Thoracic aorta (tissue), 2 donors: ENCODE data around the gene RBMY1D. TPM values are rescaled to one million over a fixed set of nuclear protein-coding genes. Genes with fewer than 3 reads are reported as not detected.

Source experiments
- ATAC-seq: fragments of 150-250 bp; one replicate; pipeline ENCODE4 v1.8.0; 2017; ENCODE audit warnings: low read depth; ENCODE audit not compliant: insufficient number of reproducible peaks, low FRiP score
- DNase-seq: peaks from one replicate; pipeline ENCODE4 v3.0.0-alpha.2; 2020; ENCODE audit warnings: low spot score
- H3K27ac ChIP-seq, 2 donors: fragments of 200-600 bp; sonication (generic); 1 replicate in 1 of 2; 2 replicates in 1 of 2; pipeline ENCODE4 v1.5.1; 2016; ENCODE audit warnings: mild to moderate bottlenecking in 2 of 2, moderate library complexity in 2 of 2
- H3K27me3 ChIP-seq: fragments of 200-600 bp; sonication (generic); replicated peaks from 2 replicates; pipeline ENCODE4 v1.6.0; 2016; ENCODE audit warnings: mild to moderate bottlenecking; ENCODE audit not compliant: insufficient read depth
- H3K36me3 ChIP-seq: fragments of 200-600 bp; sonication (generic); one replicate; pipeline ENCODE4 v1.5.1; 2016
- H3K4me1 ChIP-seq, 2 donors: fragments of 200-600 bp; sonication (generic); 1 replicate in 1 of 2; 2 replicates in 1 of 2; pipeline versions ENCODE4 v1.5.1 to v1.6.0; 2016; ENCODE audit warnings: low read depth in 2 of 2, mild to moderate bottlenecking in 1 of 2; ENCODE audit not compliant: control insufficient read depth in 1 of 2
- H3K4me3 ChIP-seq: fragments of 200-600 bp; sonication (generic); 2 replicates; pipeline ENCODE4 v1.5.1; 2016; ENCODE audit warnings: mild to moderate bottlenecking
- H3K9me3 ChIP-seq: fragments of 200-600 bp; sonication (generic); 2 replicates; pipeline ENCODE4 v1.5.1; 2016
- total RNA-seq, 2 donors: library from RNA; depleted of rRNA; stranded (reverse); fragments of >200 nt; gene quantifications; one replicate each; pipeline versions ENCODE4 v1.1.0 to v1.2.3, GENCODE V29; 2016
- TF ChIP-seq, protein P1 (sequence below): fragments of 200-600 bp; sonication (generic); IDR thresholded peaks from one replicate; pipeline ENCODE4 v1.5.1; 2019; ENCODE audit warnings: antibody characterized with exemption

RBMY1D gene
- total RNA-seq, 2 donors from 2014 or later, result not detected

- H3K4me1 ChIP-seq, result no peaks in the 10 kb centered on the region
- DNase-seq (no peak), ATAC-seq (no peak)
- no peak overlapping the region for H3K27ac ChIP-seq
- no peaks in the 10 kb centered on the region for H3K27me3 ChIP-seq
- no peaks in the 10 kb centered on the region for H3K36me3 ChIP-seq
- TF ChIP-seq, protein P1, sequence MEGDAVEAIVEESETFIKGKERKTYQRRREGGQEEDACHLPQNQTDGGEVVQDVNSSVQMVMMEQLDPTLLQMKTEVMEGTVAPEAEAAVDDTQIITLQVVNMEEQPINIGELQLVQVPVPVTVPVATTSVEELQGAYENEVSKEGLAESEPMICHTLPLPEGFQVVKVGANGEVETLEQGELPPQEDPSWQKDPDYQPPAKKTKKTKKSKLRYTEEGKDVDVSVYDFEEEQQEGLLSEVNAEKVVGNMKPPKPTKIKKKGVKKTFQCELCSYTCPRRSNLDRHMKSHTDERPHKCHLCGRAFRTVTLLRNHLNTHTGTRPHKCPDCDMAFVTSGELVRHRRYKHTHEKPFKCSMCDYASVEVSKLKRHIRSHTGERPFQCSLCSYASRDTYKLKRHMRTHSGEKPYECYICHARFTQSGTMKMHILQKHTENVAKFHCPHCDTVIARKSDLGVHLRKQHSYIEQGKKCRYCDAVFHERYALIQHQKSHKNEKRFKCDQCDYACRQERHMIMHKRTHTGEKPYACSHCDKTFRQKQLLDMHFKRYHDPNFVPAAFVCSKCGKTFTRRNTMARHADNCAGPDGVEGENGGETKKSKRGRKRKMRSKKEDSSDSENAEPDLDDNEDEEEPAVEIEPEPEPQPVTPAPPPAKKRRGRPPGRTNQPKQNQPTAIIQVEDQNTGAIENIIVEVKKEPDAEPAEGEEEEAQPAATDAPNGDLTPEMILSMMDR, result no peak
- no peaks in the 10 kb centered on the region for H3K9me3 ChIP-seq
- no peak overlapping the region for H3K4me3 ChIP-seq
Measured at GRCh38 chrY:21836343-21836742, 58.0 kb downstream of the RBMY1D start.

GRCh38 chrY:21835052-21835451 lies 59.3 kb downstream of the RBMY1D start:
- DNase-seq (no peak), ATAC-seq (no peak)
- no peaks in the 10 kb centered on the region for H3K4me1 ChIP-seq
- no peak overlapping the region for H3K27ac ChIP-seq
- no peaks in the 10 kb centered on the region for H3K36me3 ChIP-seq
- H3K27me3 ChIP-seq, result no peaks in the 10 kb centered on the region
- H3K9me3 ChIP-seq, result no peaks in the 10 kb centered on the region
- TF ChIP-seq, protein P1, result no peak
- no peak overlapping the region for H3K4me3 ChIP-seq

Other genes with a start within 250 kb of the RBMY1D start
- not detected for gene RBMY1E, start 23.5 kb upstream of the RBMY1D start, total RNA-seq